Skeletal muscle tissue (tissue), 4 donors: Measurements from ENCODE around the gene ACAN. TPM values are rescaled to one million over a fixed set of nuclear protein-coding genes. Genes with fewer than 3 reads are reported as not detected.
A peak's percentile ranks its signal among the peaks of the same experiment; 100 is the strongest.

Experiments used
- H3K27ac ChIP-seq: one replicate; pipeline ENCODE4 v1.7.0; 2013; ENCODE audit warnings: mild to moderate bottlenecking, low read depth, low read length, inconsistent platforms
- H3K27me3 ChIP-seq, 3 donors: one replicate each; pipeline ENCODE4 v1.7.0; 2013; ENCODE audit warnings: low read length in 3 of 3; ENCODE audit not compliant: control insufficient read depth in 3 of 3, insufficient read depth in 3 of 3
- H3K36me3 ChIP-seq, 3 donors: one replicate each; pipeline ENCODE4 v1.7.0; 2013; ENCODE audit warnings: low read length in 3 of 3; ENCODE audit not compliant: control insufficient read depth in 3 of 3, insufficient read depth in 3 of 3
- H3K4me1 ChIP-seq, 3 donors: one replicate each; pipeline ENCODE4 v1.7.0; 2013; ENCODE audit warnings: low read length in 3 of 3, mild to moderate bottlenecking in 3 of 3; ENCODE audit not compliant: control insufficient read depth in 3 of 3, insufficient read depth in 3 of 3
- H3K4me3 ChIP-seq, 3 donors: one replicate each; pipeline ENCODE4 v1.7.0; 2013; ENCODE audit warnings: low read length in 3 of 3
- H3K9ac ChIP-seq, 3 donors: one replicate each; pipeline ENCODE4 v1.7.0; 2013; ENCODE audit warnings: low read length in 3 of 3, mild to moderate bottlenecking in 3 of 3, moderate library complexity in 2 of 3, low read depth in 1 of 3
- H3K9me3 ChIP-seq, 3 donors: one replicate each; pipeline ENCODE4 v1.7.0; 2013; ENCODE audit warnings: low read length in 3 of 3; ENCODE audit not compliant: control insufficient read depth in 3 of 3
- total RNA-seq: library from RNA; depleted of rRNA; stranded (reverse); fragments of >200 nt; gene quantifications from one replicate; pipeline ENCODE4 v1.2.3, GENCODE V29; 2014
- donor health status: Osteomylitis.

ACAN gene
- total RNA-seq, 1 donor from 2014 or later = 13.6 TPM

- Histone ChIP-seq H3K9me3 (no peaks in the 10 kb centered on the region), H3K27ac (no peak overlapping the region), H3K27me3 (peaks cover 0 to 17% (median 9%) of the 10 kb centered on the region in 3 donors), H3K4me1 (peaks cover 0 to 3% (median 2%) of the 10 kb centered on the region in 3 donors), H3K36me3 (no peaks in the 10 kb centered on the region), H3K9ac (no peak overlapping the region), H3K4me3 (no peak overlapping the region)
Observed at GRCh38 chr15:88872106-88872505, 68.9 kb downstream of the ACAN start.

- Histone ChIP-seq H3K27ac (no peak overlapping the region), H3K9ac (no peak overlapping the region), H3K27me3 (peaks cover 0 to 17% (median 9%) of the 10 kb centered on the region in 3 donors), H3K4me1 (peaks cover 0 to 3% (median 2%) of the 10 kb centered on the region in 3 donors), H3K4me3 (no peak overlapping the region), H3K9me3 (no peaks in the 10 kb centered on the region), H3K36me3 (no peaks in the 10 kb centered on the region)
Observed at GRCh38 chr15:88872706-88873105, 69.5 kb downstream of the ACAN start.

GRCh38 chr15:88873786-88874185 is 70.5 kb downstream of the ACAN start:
- Histone ChIP-seq H3K36me3 (no peaks in the 10 kb centered on the region), H3K4me3 (no peak overlapping the region), H3K27me3 (peaks cover 0 to 17% (median 9%) of the 10 kb centered on the region in 3 donors), H3K4me1 (peaks cover 0 to 3% (median 2%) of the 10 kb centered on the region in 3 donors), H3K9me3 (no peaks in the 10 kb centered on the region), H3K9ac (no peak overlapping the region), H3K27ac (no peak overlapping the region)

GRCh38 chr15:88874275-88874674 is 71.0 kb downstream of the ACAN start:
- no peak overlapping the region for H3K27ac ChIP-seq
- no peaks in the 10 kb centered on the region for H3K9me3 ChIP-seq
- H3K9ac ChIP-seq = peak overlapping the region in 1 of 3 donors; percentile 32
- H3K4me1 ChIP-seq = peaks cover 0 to 3% (median 2%) of the 10 kb centered on the region in 3 donors
- H3K27me3 ChIP-seq = peaks cover 0 to 17% (median 9%) of the 10 kb centered on the region in 3 donors
- H3K4me3 ChIP-seq = no peak overlapping the region
- H3K36me3 ChIP-seq = no peaks in the 10 kb centered on the region

- peak overlapping the region in 2 of 3 donors; percentile 8 to 32 for H3K9ac ChIP-seq
- peaks cover 0 to 3% (median 2%) of the 10 kb centered on the region in 3 donors for H3K4me1 ChIP-seq
- H3K9me3 ChIP-seq = no peaks in the 10 kb centered on the region
- peaks cover 0 to 17% (median 9%) of the 10 kb centered on the region in 3 donors for H3K27me3 ChIP-seq
- no peak overlapping the region for H3K27ac ChIP-seq
- H3K36me3 ChIP-seq = no peaks in the 10 kb centered on the region
- no peak overlapping the region for H3K4me3 ChIP-seq
Observed at GRCh38 chr15:88874684-88875083, 71.4 kb downstream of the ACAN start.

- peaks cover 0 to 12% (median 0%) of the 10 kb centered on the region in 3 donors for H3K36me3 ChIP-seq
- no peak overlapping the region for H3K9ac ChIP-seq
- H3K9me3 ChIP-seq = no peaks in the 10 kb centered on the region
- H3K27me3 ChIP-seq = peaks cover 0 to 17% (median 8%) of the 10 kb centered on the region in 3 donors
- no peak overlapping the region for H3K27ac ChIP-seq
- no peak overlapping the region for H3K4me3 ChIP-seq
- peaks cover 0 to 3% (median 2%) of the 10 kb centered on the region in 3 donors for H3K4me1 ChIP-seq
Observed at GRCh38 chr15:88876573-88876972, 73.3 kb downstream of the ACAN start.

GRCh38 chr15:88877415-88877814 is 74.2 kb downstream of the ACAN start:
- peaks cover 0 to 12% (median 0%) of the 10 kb centered on the region in 3 donors for H3K36me3 ChIP-seq
- peaks cover 0 to 3% (median 2%) of the 10 kb centered on the region in 3 donors for H3K4me1 ChIP-seq

GRCh38 chr15:88877906-88878305 is 74.7 kb downstream of the ACAN start:
- no peak overlapping the region for H3K9ac ChIP-seq
- H3K4me3 ChIP-seq = no peak overlapping the region
- H3K27me3 ChIP-seq = peaks cover 0 to 8% (median 2%) of the 10 kb centered on the region in 3 donors
- H3K36me3 ChIP-seq = peaks cover 0 to 12% (median 0%) of the 10 kb centered on the region in 3 donors
- peaks cover 0 to 3% (median 2%) of the 10 kb centered on the region in 3 donors for H3K4me1 ChIP-seq
- H3K9me3 ChIP-seq = no peaks in the 10 kb centered on the region
- no peak overlapping the region for H3K27ac ChIP-seq

More at GRCh38 chr15:88877415-88877814, 74.2 kb downstream of the ACAN start:
- no peak overlapping the region for H3K4me3 ChIP-seq
- no peak overlapping the region for H3K27ac ChIP-seq
- H3K9me3 ChIP-seq = no peaks in the 10 kb centered on the region
- H3K9ac ChIP-seq = no peak overlapping the region
- peaks cover 0 to 9% (median 4%) of the 10 kb centered on the region in 3 donors for H3K27me3 ChIP-seq

GRCh38 chr15:88878720-88879184 is 75.5 kb downstream of the ACAN start:
- H3K27me3 ChIP-seq = peaks cover 0 to 4% (median 0%) of the 10 kb centered on the region in 3 donors
- H3K4me3 ChIP-seq = no peak overlapping the region
- no peaks in the 10 kb centered on the region for H3K9me3 ChIP-seq
- peaks cover 0 to 12% (median 0%) of the 10 kb centered on the region in 3 donors for H3K36me3 ChIP-seq
- H3K9ac ChIP-seq = no peak overlapping the region
- no peak overlapping the region for H3K27ac ChIP-seq
- H3K4me1 ChIP-seq = peaks cover 0 to 3% (median 2%) of the 10 kb centered on the region in 3 donors

- H3K27me3 ChIP-seq = no peaks in the 10 kb centered on the region
- H3K36me3 ChIP-seq = peaks cover 0 to 15% (median 0%) of the 10 kb centered on the region in 3 donors
- no peaks in the 10 kb centered on the region for H3K4me1 ChIP-seq
Observed at GRCh38 chr15:88880944-88881740, 77.9 kb downstream of the ACAN start.

More at GRCh38 chr15:88880944-88881740, 77.9 kb downstream of the ACAN start:
- H3K4me3 ChIP-seq = no peak overlapping the region
- no peak overlapping the region for H3K27ac ChIP-seq
- no peaks in the 10 kb centered on the region for H3K9me3 ChIP-seq
- H3K9ac ChIP-seq = no peak overlapping the region
